ENCODE measurements around the gene PCED1B.

- TF ChIP-seq CTCF (conservative IDR thresholded peaks at IDR 0.05; ENCODE audit: low read depth in 2 of 2) = no peak
- no peak for TF ChIP-seq POLR2AphosphoS5 (IDR thresholded peaks at IDR 0.05; ENCODE audit: low read depth)
- TF ChIP-seq EZH2phosphoT487 (IDR thresholded peaks at IDR 0.05; ENCODE audit: unreplicated experiment) = no peak
- no peak for TF ChIP-seq JUNB (IDR thresholded peaks at IDR 0.05; ENCODE audit: unreplicated experiment)
- TF ChIP-seq EZH2 (IDR thresholded peaks at IDR 0.05; ENCODE audit: low read depth, unreplicated experiment) = no peak
- TF ChIP-seq CREB1 (CRISPR knock-in tag; IDR thresholded peaks at IDR 0.05; ENCODE audit: low read depth) = no peak
- TF ChIP-seq NANOG (IDR thresholded peaks at IDR 0.05; ENCODE audit: borderline replicate concordance) = no peak
- TF ChIP-seq REST (IDR thresholded peaks at IDR 0.05; ENCODE audit: unreplicated experiment) = no peak
Observed at GRCh38 chr12:47158792-47159191, 79.4 kb downstream of the PCED1B start.

Measured in GM23338 (cell line).